ENCODE data around the gene KRTAP5-4.
"Not testable (repeated sequence)": the region's sequence is repeated elsewhere in the genome, so short reads cannot be mapped to it uniquely, and the experiment has no call there.

The KRTAP5-4 gene

DNA sequence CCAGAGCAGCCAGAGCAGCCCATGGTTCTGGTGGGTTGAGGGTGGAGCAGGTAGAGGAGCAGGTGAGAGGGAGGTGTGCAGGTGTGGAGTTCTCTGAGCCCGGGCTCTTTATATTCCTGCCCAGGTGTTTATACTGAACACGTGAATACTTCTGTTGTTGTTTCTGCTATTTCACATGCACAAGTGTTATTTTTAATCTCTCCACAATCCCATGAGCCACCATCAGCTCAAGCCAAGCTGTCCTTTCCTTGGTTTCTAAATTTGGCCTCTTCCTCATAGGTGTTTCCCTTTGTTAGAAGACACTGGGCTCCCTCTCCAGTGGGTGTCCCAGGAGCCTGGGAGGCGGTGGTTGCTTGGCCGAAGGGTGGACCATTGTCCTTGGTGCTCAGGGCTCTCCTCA is 13.6 kb downstream of the KRTAP5-4 start, which contains the start of gene KRTAP5-3:
Gene KRTAP5-3 (minus strand): TSS at position 101 of the 400 bp plus-strand sequence. CDS start 78 bp downstream, at position 23.
- no peak for DNase-seq (ENCODE audit: low spot score in 2 of 2)

GRCh38 chr11:1607901-1608300 is 14.0 kb downstream of the KRTAP5-4 start:
- H3K4me1 ChIP-seq; H3K36me3 ChIP-seq (replicated peaks); H3K9me3 ChIP-seq; H3K4me3 ChIP-seq; in situ Hi-C loops (cut with MboI; ENCODE audit: low sequenced_read_pairs); H3K27me3 ChIP-seq (ENCODE audit: low read depth); DNase-seq (ENCODE audit: low spot score in 2 of 2): not testable (repeated sequence)

More for the DNA sequence above, 13.6 kb downstream of the KRTAP5-4 start, which contains the start of gene KRTAP5-3:
- no peak within 1 kb of the TSS for H3K4me3 ChIP-seq
- no peaks in the 10 kb centered on the region for H3K9me3 ChIP-seq
- H3K36me3 ChIP-seq (replicated peaks) = no peaks in the 10 kb centered on the region
- H3K4me1 ChIP-seq = no peaks in the 10 kb centered on the region
- in situ Hi-C loops (cut with MboI; ENCODE audit: low sequenced_read_pairs) = no loop called here
- no peaks in the 10 kb centered on the region for H3K27me3 ChIP-seq (ENCODE audit: low read depth)

- H3K4me3 ChIP-seq; H3K27me3 ChIP-seq (ENCODE audit: low read depth); in situ Hi-C loops (cut with MboI; ENCODE audit: low sequenced_read_pairs); H3K36me3 ChIP-seq (replicated peaks); H3K4me1 ChIP-seq; DNase-seq (ENCODE audit: low spot score in 2 of 2); H3K9me3 ChIP-seq: not testable (repeated sequence)
These were observed 14.6 kb downstream of the KRTAP5-4 start for GRCh38 chr11:1607156-1607845.

DNA sequence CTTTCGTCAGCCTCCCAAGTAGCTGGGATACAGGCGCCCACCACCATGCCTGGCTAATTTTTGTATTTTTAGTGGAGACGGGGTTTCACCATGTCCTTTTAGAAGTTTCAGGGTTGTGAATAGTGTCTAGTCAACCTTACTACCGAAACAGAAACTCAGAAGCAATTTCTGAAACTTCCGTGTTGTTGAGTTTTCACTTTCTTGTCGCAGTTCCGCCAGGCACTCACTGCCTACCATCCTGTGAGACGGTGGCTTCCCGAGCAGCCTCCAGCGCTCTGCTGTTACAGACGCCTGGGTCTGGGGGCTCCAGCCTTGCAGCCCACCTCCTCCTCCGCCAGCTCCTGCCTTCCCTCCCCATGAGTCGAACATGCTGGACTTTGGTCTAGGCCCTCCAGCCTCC is 16.0 kb downstream of the KRTAP5-4 start:
- DNase-seq (ENCODE audit: low spot score in 2 of 2); H3K36me3 ChIP-seq (replicated peaks); H3K4me1 ChIP-seq; H3K4me3 ChIP-seq; H3K9me3 ChIP-seq; in situ Hi-C loops (cut with MboI; ENCODE audit: low sequenced_read_pairs); H3K27me3 ChIP-seq (ENCODE audit: low read depth): not testable (repeated sequence)

GRCh38 chr11:1604711-1605110 is 17.2 kb downstream of the KRTAP5-4 start:
- H3K4me1 ChIP-seq = no peaks in the 10 kb centered on the region
- DNase-seq (ENCODE audit: low spot score in 2 of 2) = no peak
- in situ Hi-C loops (cut with MboI; ENCODE audit: low sequenced_read_pairs) = no loop called here

GRCh38 chr11:1604181-1604580 is 17.8 kb downstream of the KRTAP5-4 start:
- DNase-seq (ENCODE audit: low spot score in 2 of 2) = no peak
- H3K9me3 ChIP-seq = no peaks in the 10 kb centered on the region
- no peaks in the 10 kb centered on the region for H3K36me3 ChIP-seq (replicated peaks)
- peaks cover 3% of the 10 kb centered on the region; the same call in 1 of the 2 replicates for H3K27me3 ChIP-seq (ENCODE audit: low read depth)
- in situ Hi-C loops (cut with MboI; ENCODE audit: low sequenced_read_pairs) = no loop called here
- no peaks in the 10 kb centered on the region for H3K4me1 ChIP-seq
- H3K4me3 ChIP-seq = no peak overlapping the region

More at GRCh38 chr11:1604711-1605110, 17.2 kb downstream of the KRTAP5-4 start:
- H3K27me3 ChIP-seq (ENCODE audit: low read depth) = peaks cover 2% of the 10 kb centered on the region; the same call in 1 of the 2 replicates
- H3K4me3 ChIP-seq = no peak overlapping the region
- H3K9me3 ChIP-seq = no peaks in the 10 kb centered on the region
- H3K36me3 ChIP-seq (replicated peaks) = no peaks in the 10 kb centered on the region

GRCh38 chr11:1603629-1604028 is 18.3 kb downstream of the KRTAP5-4 start:
- H3K36me3 ChIP-seq (replicated peaks) = no peaks in the 10 kb centered on the region
- H3K27me3 ChIP-seq (ENCODE audit: low read depth) = peaks cover 3% of the 10 kb centered on the region; the same call in 1 of the 2 replicates
- H3K9me3 ChIP-seq = no peaks in the 10 kb centered on the region
- H3K4me1 ChIP-seq = no peaks in the 10 kb centered on the region
- in situ Hi-C loops (cut with MboI; ENCODE audit: low sequenced_read_pairs) = no loop called here
- no peak for DNase-seq (ENCODE audit: low spot score in 2 of 2)
- no peak overlapping the region for H3K4me3 ChIP-seq

- DNase-seq (ENCODE audit: low spot score in 2 of 2); H3K4me3 ChIP-seq; H3K27me3 ChIP-seq (ENCODE audit: low read depth); H3K9me3 ChIP-seq; H3K4me1 ChIP-seq; H3K36me3 ChIP-seq (replicated peaks); in situ Hi-C loops (cut with MboI; ENCODE audit: low sequenced_read_pairs): not testable (repeated sequence)
These were observed 20.3 kb downstream of the KRTAP5-4 start for GRCh38 chr11:1601663-1602062.

GRCh38 chr11:1600626-1601025 is 21.3 kb downstream of the KRTAP5-4 start:
- in situ Hi-C loops (cut with MboI; ENCODE audit: low sequenced_read_pairs) = no loop called here
- H3K4me3 ChIP-seq = no peak overlapping the region
- H3K27me3 ChIP-seq (ENCODE audit: low read depth) = peaks cover 3% of the 10 kb centered on the region; the same call in 1 of the 2 replicates
- no peaks in the 10 kb centered on the region for H3K4me1 ChIP-seq
- no peaks in the 10 kb centered on the region for H3K36me3 ChIP-seq (replicated peaks)
- no peak for DNase-seq (ENCODE audit: low spot score in 2 of 2)
- no peaks in the 10 kb centered on the region for H3K9me3 ChIP-seq

DNA sequence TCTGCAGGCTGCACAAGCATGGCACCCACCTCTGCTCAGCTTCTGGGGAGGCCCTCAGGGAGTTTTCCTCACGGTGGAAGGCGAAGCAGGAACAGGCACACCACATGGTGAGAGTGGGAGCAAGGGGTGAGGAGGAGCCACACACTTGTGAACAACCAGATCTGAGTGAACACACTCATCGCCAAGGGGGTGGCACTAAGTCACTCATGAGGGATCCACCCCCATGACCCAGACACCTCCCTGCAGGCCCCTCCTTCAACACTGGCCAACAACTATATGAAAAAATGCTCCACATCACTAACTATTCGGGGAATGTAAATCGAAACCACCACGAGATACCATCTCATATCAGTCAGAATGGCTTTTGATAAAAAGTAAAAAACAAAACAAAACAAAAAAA is 23.1 kb downstream of the KRTAP5-4 start:
- Histone ChIP-seq H3K27me3 (ENCODE audit: low read depth) (peaks cover 10% of the 10 kb centered on the region), H3K4me1 (no peaks in the 10 kb centered on the region), H3K36me3 (replicated peaks) (no peaks in the 10 kb centered on the region), H3K9me3 (no peaks in the 10 kb centered on the region), H3K4me3 (no peak overlapping the region)
- in situ Hi-C loops (cut with MboI; ENCODE audit: low sequenced_read_pairs) = no loop called here
- no peak for DNase-seq (ENCODE audit: low spot score in 2 of 2)

GRCh38 chr11:1598406-1598805 is 23.5 kb downstream of the KRTAP5-4 start:
- in situ Hi-C loops (cut with MboI; ENCODE audit: low sequenced_read_pairs) = not testable (repeated sequence)
- H3K27me3 ChIP-seq (ENCODE audit: low read depth) = peaks cover 14% of the 10 kb centered on the region

DNA sequence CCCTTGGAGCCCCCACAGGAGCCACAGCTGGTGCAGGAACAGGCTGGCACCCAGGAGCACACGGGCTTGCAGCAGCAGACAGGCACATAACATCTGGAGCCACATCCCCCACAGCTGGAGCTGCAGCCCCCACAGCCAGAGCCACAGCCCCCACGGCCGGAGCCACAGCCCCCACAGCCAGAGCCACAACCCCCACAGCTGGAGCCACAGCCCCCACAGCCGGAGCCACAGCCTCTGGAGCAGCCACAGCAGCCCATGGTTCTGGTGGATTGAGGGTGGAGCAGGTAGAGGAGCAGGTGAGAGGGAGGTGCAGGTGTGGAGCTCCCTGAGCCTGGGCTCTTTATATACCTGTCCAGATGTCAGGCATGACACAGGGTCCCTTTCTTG is 24.0 kb downstream of the KRTAP5-4 start, which contains the start of gene KRTAP5-2:
Gene KRTAP5-2 (minus strand): TSS at position 301 of the 387 bp plus-strand sequence. CDS start 44 bp downstream, at position 257.
- in situ Hi-C loops (cut with MboI; ENCODE audit: low sequenced_read_pairs) = no loop called here
- H3K4me1 ChIP-seq = no peaks in the 10 kb centered on the region
- no peaks in the 10 kb centered on the region for H3K36me3 ChIP-seq (replicated peaks)
- H3K27me3 ChIP-seq (ENCODE audit: low read depth) = peaks cover 15% of the 10 kb centered on the region
- no peak within 1 kb of the TSS for H3K4me3 ChIP-seq
- DNase-seq (ENCODE audit: low spot score in 2 of 2) = no peak
- no peaks in the 10 kb centered on the region for H3K9me3 ChIP-seq

More at GRCh38 chr11:1598406-1598805, 23.5 kb downstream of the KRTAP5-4 start:
- not testable (repeated sequence) for H3K36me3 ChIP-seq (replicated peaks); H3K9me3 ChIP-seq; DNase-seq (ENCODE audit: low spot score in 2 of 2); H3K4me3 ChIP-seq; H3K4me1 ChIP-seq

DNA sequence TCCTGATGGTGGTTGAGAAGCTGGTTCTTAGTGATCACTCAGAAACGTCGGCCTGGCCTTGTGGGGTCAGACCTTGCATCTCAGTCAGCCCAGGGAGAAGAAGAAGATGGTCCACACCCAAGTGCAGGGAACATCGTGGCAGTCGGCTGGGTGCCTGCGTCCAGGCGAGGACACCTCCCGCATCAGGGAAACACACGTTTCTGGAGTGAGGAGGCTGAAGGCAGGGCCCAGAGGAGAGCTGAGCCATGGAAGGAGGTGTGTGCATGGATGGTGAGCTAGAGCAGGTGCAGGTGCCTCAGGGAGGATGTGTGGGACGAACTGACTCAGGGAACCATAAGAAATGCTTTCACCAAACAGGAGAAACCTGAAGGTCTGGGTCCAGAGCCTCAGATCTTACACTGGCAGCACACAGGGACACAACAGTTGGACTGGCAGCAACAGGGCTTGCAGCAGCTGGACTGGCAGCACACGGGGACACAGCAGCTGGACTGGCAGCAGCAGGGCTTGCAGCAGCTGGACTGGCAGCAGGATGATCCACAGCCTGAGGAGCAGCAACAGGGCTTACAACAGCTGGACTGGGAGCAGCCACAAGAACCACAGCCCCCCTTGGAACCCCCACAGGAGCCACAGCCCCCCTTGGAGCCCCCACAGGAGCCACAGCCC is 24.5 kb downstream of the KRTAP5-4 start:
- no peaks in the 10 kb centered on the region for H3K4me1 ChIP-seq
- no peak for DNase-seq (ENCODE audit: low spot score in 2 of 2)
- no peaks in the 10 kb centered on the region for H3K36me3 ChIP-seq (replicated peaks)
- H3K9me3 ChIP-seq = no peaks in the 10 kb centered on the region
- in situ Hi-C loops (cut with MboI; ENCODE audit: low sequenced_read_pairs) = no loop called here
- peaks cover 15% of the 10 kb centered on the region for H3K27me3 ChIP-seq (ENCODE audit: low read depth)
- no peak overlapping the region for H3K4me3 ChIP-seq

- H3K4me3 ChIP-seq; H3K36me3 ChIP-seq (replicated peaks); H3K4me1 ChIP-seq; H3K9me3 ChIP-seq; DNase-seq (ENCODE audit: low spot score in 2 of 2); in situ Hi-C loops (cut with MboI; ENCODE audit: low sequenced_read_pairs): not testable (repeated sequence)
- H3K27me3 ChIP-seq (ENCODE audit: low read depth) = peaks cover 17% of the 10 kb centered on the region
These were observed 25.3 kb downstream of the KRTAP5-4 start for GRCh38 chr11:1596576-1597121.
